AG04450 (cell line): Measurements from ENCODE around the gene NCOA3. TPM values are rescaled to one million over a fixed set of nuclear protein-coding genes. Genes with fewer than 3 reads are reported as not detected.
A peak's percentile ranks its signal among the peaks of the same experiment; 100 is the strongest.

ENCODE experiments used
- CTCF ChIA-PET: fragments of 300-600, 350-600 bp; formaldehyde crosslinking; extraction: SDS; loops from one replicate; lab custom pipeline; 2022; ENCODE audit warnings: antibody characterized with exemption, inconsistent platforms; lab: Charles Lee
- POLR2A ChIA-PET: fragments of 350-600 bp; formaldehyde crosslinking; extraction: SDS; loops from one replicate; lab custom pipeline; 2021; ENCODE audit warnings: antibody characterized with exemption, inconsistent platforms; lab: Yijun Ruan, JAX
- DNase-seq: peaks from one replicate; pipeline ENCODE4 v3.0.0-alpha.2; 2011; ENCODE audit warnings: low read depth, low spot score
- H3K27ac ChIP-seq: one replicate; pipeline ENCODE4 v1.5.1; 2012; ENCODE audit warnings: low read depth, low read length, control low read depth
- H3K27me3 ChIP-seq: one replicate; pipeline ENCODE4 v1.6.0; 2012; ENCODE audit warnings: low read length; ENCODE audit not compliant: control insufficient read depth, insufficient read depth
- H3K4me3 ChIP-seq: 2 replicates; pipeline ENCODE4 v1.5.1; 2011; ENCODE audit warnings: mild to moderate bottlenecking, low read depth, low read length, control low read depth
- H3K9me3 ChIP-seq: 2 replicates; pipeline ENCODE4 v1.5.1; 2012; ENCODE audit warnings: low read length; ENCODE audit not compliant: control insufficient read depth, insufficient read depth
- CTCF ChIP-seq: IDR thresholded peaks from 2 replicates; pipeline ENCODE4 v1.5.1; 2011; ENCODE audit warnings: low read depth, low read length, control low read depth, inconsistent platforms
- polyA plus RNA-seq: library from polyadenylated mRNA; depleted of rRNA; stranded (reverse); fragments of >200 nt; gene quantifications from 2 replicates; pipeline ENCODE4 v1.2.3, GENCODE V29; 2011

Gene NCOA3
- polyA plus RNA-seq, 1 experiment, result 25.4 TPM

GRCh38 chr20:47620808-47621805 is 119.4 kb downstream of the NCOA3 start:
- POLR2A ChIA-PET, result interaction anchor here (0.6 kb wide), 1 partner anchor 305 kb away, joined by 4 read pairs; no protein-coding TSS in a partner anchor
- TF ChIP-seq CTCF, result peak; percentile 85
- DNase-seq, result peak; percentile 37

GRCh38 chr20:47622118-47622665 is 120.5 kb downstream of the NCOA3 start:
- TF ChIP-seq CTCF, result no peak

More at GRCh38 chr20:47620808-47621805, 119.4 kb downstream of the NCOA3 start:
- no peak overlapping the region for H3K4me3 ChIP-seq
- no peaks in the 10 kb centered on the region for H3K27me3 ChIP-seq
- no peaks in the 10 kb centered on the region for H3K9me3 ChIP-seq
- CTCF ChIA-PET, result interaction anchor here (0.5 to 2.6 kb wide), 52 partner anchors 9 to 868 kb away, joined by 3 to 69 read pairs (median 4); partner anchors contain the start of genes NCOA3 and ZMYND8
- no peak overlapping the region for H3K27ac ChIP-seq

GRCh38 chr20:47623206-47623605 is 121.5 kb downstream of the NCOA3 start:
- Histone ChIP-seq H3K27me3 (no peaks in the 10 kb centered on the region), H3K9me3 (no peaks in the 10 kb centered on the region), H3K4me3 (no peak overlapping the region), H3K27ac (no peak overlapping the region)
- TF ChIP-seq CTCF, result peak; percentile 12; the same call in 1 of the 2 replicates
- CTCF ChIA-PET, result interaction anchor here (0.7 to 2.3 kb wide), 11 partner anchors 10 to 871 kb away, joined by 3 to 24 read pairs (median 3); no protein-coding TSS in a partner anchor
- no peak for DNase-seq
- POLR2A ChIA-PET, result no interaction called here

More at GRCh38 chr20:47622118-47622665, 120.5 kb downstream of the NCOA3 start:
- DNase-seq, result no peak
- ChIA-PET POLR2A (no interaction called here), CTCF (interaction anchor here (0.5 to 2.6 kb wide), 17 partner anchors 9 to 673 kb away, joined by 3 to 69 read pairs (median 7); no protein-coding TSS in a partner anchor)
- Histone ChIP-seq H3K4me3 (no peak overlapping the region), H3K27me3 (no peaks in the 10 kb centered on the region), H3K27ac (no peak overlapping the region), H3K9me3 (no peaks in the 10 kb centered on the region)

- Histone ChIP-seq H3K27me3 (no peaks in the 10 kb centered on the region), H3K27ac (no peak overlapping the region), H3K9me3 (no peaks in the 10 kb centered on the region), H3K4me3 (no peak overlapping the region)
- no peak for TF ChIP-seq CTCF
- DNase-seq, result no peak
- POLR2A ChIA-PET, result no interaction called here
- CTCF ChIA-PET, result no interaction called here
Measured at GRCh38 chr20:47627540-47627939, 125.9 kb downstream of the NCOA3 start.
